HG02973 (cell line): ENCODE results near the gene SUSD3.
"Not testable (repeated sequence)": the region's sequence is repeated elsewhere in the genome, so short reads cannot be mapped to it uniquely, and the experiment has no call there.

Experiments
- ATAC-seq: cut with Tn5 transposase; IDR thresholded peaks from one replicate; pipeline ENCODE4 v1.9.1; 2021; ENCODE audit warnings: moderate library complexity; ENCODE audit not compliant: unreplicated experiment

Gene SUSD3

DNA sequence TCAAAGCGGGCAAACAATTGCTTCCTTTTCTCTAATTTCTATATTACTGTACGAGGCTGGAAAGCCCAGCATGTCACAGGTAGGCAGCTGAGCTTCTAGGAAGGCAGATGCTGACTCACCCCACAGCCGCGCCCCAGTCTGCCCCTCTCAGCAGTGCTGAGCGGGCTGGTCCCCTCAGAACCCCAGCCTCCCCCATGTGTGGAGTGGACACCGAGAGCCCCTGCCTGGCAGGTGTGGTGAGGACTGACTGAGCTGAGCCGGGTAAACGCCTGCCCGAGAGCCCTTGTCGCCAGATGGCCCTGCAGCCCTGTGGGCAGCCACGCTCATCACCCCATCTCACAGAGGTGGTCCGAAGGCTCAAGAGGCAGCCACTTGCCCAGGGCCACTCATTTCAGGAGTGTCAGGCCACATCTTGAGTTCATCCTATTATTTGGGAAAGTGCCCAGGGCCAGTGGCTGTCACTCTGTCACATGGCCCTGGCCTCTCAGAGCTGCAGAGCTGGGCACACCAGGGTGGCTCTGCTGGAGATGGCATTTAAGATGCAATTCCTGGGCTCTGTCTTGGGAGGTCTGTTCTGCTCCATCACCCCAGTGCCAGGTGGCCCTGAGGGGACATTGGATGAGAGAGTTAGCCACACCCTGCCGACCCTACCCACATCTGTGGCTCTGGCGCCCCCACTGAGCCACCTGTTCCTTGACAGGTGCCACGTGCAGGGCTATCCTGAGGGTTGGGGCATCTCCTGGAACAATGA is 50.0 kb downstream of the SUSD3 start:
- ATAC-seq: no peak

- ATAC-seq: no peak
Observed at GRCh38 chr9:93110311-93110855, 51.9 kb downstream of the SUSD3 start.

- ATAC-seq: no peak
Observed at GRCh38 chr9:93111001-93111370, 52.5 kb downstream of the SUSD3 start.

GRCh38 chr9:93111371-93112115 is 53.0 kb downstream of the SUSD3 start:
- ATAC-seq: no peak

DNA sequence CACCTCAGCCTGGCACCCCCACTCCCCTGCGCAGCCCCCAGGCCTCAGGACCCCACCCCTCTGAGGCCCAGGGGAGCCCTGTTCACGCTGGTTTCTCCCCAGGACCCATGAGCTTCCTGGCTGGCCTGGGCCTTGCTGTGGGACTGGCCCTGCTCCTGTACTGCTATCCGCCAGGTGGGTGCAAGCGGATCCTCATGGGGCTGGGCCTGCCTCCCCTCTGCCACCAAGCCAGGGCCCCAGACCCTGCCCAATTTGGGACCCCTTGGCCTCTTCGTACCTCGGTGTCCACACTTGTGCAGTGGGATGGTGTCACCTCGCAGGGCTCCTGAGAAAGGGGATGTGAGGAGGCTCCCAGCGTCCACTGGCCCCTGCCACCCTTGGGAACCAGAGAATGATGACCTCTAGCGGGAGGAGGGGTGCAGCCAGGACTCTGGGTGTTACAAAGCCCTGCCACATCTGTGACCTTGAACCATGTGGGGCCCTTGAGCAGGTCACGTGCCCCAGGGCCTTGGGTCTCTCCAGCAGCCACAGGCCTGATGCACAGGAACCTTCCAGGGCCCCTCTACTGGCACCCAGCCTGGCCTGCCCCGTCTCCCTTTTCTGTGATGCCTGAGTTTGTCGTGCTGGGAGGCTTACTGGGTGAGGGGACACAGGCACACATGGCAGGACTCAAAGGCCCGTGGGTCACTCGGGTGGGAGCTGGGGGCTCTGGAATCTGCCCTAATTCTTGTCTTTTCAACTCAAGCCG is 53.8 kb downstream of the SUSD3 start:
- no peak for ATAC-seq

DNA sequence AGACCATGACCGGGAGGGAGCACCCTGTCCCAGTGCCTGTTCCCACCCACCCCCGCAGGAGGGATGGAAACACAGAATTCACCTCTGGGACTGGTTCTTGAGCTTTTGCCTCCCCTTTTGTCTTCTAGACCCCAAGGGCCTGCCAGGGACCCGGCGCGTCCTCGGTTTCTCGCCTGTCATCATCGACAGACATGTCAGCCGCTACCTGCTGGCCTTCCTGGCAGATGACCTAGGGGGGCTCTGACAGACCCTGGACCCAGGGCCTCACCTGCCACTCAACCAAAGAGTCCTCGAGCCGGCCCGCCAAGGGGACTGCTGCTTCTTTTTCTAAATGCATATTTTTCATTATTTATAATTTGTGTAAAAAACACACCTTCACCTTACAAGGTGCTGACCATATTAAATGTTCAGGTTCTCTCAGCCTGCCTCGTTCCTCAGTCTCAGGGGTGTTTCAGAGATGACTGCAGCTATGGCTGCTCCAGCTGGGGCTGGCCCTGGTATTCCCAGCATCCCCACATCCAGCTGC is 54.4 kb downstream of the SUSD3 start:
- ATAC-seq: no peak

DNA sequence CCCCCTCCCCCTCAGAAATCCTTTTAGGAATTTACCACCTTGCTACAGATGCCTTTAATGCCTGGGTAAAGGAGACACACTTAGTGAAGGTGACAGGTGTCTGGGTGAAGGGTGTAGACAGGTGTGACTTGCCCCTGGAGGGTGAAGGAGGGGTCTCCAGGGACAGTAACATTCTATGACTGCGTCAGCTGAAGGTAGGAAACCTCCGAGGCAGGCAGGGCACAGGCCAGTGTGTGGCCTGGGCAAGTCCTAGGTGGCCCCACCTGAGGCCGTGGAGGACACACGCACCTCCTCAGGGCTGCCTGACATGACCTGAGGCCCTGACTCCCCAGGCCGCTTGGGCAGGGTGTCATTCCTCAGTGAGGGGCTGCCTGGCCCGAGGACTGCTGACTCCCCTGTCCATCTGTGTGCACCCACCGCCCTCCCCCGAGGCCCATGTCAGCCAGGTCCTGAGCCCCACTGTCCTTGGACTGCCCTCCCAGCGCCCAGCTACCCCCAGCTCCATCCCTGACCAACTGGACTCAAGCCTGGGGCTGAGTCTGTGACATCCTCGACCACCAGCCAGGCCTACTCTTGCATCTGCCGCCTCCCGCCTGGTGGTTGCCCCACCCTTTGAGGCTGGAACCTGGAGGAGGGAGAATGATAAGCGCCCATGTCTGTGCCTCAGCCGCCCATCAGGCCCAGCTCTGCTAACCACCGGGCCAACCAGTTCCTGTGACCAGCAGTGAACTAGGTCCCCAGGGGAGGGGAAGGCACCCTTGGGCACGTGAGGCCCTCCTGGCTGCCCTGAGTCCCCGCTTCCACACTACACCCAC is 55.9 kb downstream of the SUSD3 start:
- no peak for ATAC-seq

DNA sequence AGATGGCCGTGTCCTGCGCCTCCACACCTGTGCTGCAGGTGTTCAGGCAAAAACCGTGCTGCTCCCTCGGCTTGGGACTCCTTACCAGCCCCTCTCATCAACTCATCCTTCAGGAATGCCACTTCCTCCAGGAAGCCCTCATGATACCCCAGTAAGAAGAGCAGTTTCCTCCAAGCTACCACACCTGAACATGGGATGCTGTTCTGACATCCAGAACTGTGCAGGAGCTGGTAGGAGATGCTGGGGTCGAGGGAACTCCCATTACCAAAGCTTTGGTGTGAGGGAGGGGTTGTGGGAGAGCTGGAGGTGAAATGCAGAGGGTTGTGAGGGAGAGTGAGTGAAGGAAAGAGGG is 56.5 kb downstream of the SUSD3 start:
- no peak for ATAC-seq

DNA sequence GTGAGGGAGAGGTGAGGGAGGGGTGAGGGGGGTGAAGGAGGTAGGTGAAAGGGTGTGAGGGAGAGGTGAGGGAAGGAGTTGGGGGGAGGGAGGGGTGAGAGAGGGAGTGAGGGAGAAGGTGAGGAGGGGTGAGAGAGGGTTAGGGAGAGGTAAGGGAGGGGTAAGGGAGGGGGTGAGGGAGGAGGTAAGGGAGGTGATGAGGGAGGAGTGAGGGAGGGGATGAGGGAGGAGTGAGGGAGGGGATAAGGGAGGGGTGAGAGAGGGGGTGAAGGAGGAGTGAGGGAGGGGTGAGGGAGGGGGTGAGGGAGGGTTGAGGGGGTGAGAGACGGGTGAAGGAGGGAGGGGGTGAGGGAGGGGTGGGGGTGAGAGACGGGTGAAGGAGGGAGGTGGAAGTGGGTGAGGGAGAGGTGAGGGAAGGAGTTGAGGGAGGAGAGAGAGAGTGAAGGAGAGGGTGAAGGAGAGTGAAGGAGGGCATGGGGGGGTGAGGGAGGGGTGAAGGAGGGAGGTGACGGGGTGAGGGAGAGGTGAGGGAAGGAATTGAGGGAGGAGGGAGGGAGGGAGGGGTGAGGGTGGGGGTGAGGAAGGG is 57.1 kb downstream of the SUSD3 start:
- no peak for ATAC-seq

- ATAC-seq: no peak
Observed at GRCh38 chr9:93116072-93116961, 57.8 kb downstream of the SUSD3 start.

GRCh38 chr9:93117521-93117920 is 59.0 kb downstream of the SUSD3 start:
- ATAC-seq: not testable (repeated sequence)

DNA sequence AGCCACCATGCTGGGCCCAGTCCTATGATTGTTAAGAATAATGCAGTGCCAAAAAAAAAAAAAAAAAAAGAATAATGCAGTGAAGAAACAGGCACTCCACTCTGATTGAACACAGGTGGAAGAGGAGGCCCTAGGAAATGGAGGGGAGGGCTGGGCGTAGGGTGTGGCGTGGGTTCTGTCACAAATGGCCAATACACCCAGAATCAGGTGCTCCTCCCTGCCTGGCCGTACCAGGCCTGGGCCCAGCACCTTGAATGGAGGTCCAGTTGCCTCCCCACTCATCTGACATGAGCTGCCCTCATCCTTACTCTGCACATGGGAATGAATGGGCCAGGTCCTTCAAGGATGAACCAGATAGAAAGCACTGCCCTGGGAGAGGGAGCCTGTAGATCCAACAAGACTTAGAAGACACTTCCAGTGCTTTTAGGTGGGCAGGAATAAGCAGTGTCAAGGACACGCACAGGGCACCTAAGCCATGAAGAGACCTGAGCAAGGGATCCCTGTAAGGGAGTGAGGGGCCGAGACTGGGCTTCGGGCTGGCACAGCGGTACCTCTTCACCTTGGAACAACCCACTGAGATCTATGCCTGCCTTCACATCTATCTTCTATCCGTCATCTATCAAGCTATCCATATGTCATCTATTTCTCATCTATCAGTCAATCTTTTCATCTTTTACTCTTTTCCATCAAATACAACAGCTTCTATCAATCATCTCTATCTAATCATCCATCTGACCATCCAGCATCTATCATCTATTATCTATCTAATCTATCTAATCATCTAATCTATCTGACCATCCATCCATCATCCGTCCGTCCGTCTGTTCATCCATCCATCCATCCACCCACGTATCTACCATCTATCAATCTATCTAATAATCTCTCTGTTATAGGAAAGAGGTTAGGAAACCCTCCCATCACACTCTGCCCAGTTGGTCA is 59.7 kb downstream of the SUSD3 start:
- ATAC-seq: no peak

- ATAC-seq: no peak
Observed at GRCh38 chr9:93118863-93119702, 60.6 kb downstream of the SUSD3 start.

- ATAC-seq: no peak
Observed at GRCh38 chr9:93119703-93119952, 61.1 kb downstream of the SUSD3 start.

GRCh38 chr9:93119953-93120845 is 61.7 kb downstream of the SUSD3 start:
- peak; percentile 88 for ATAC-seq

- no peak for ATAC-seq
Observed at GRCh38 chr9:93120846-93121315, 62.4 kb downstream of the SUSD3 start.
